BLaER1 (cell line): ENCODE data around the gene SLX4IP.

Experiments used
- H3K27ac ChIP-seq: shearing (Covaris generic); formaldehyde crosslinking; 2 replicates; pipeline ENCODE4 v1.8.1; 2022
- H3K27me3 ChIP-seq: shearing (Covaris generic); formaldehyde crosslinking; 2 replicates; pipeline ENCODE4 v1.8.1; 2022
- H3K36me3 ChIP-seq: shearing (Covaris generic); formaldehyde crosslinking; 2 replicates; pipeline ENCODE4 v1.8.1; 2022
- H3K4me1 ChIP-seq: shearing (Covaris generic); formaldehyde crosslinking; 2 replicates; pipeline ENCODE4 v1.8.1; 2022
- H3K4me2 ChIP-seq: shearing (Covaris generic); formaldehyde crosslinking; 2 replicates; pipeline ENCODE4 v1.8.1; 2022
- H3K4me3 ChIP-seq: shearing (Covaris generic); formaldehyde crosslinking; 2 replicates; pipeline ENCODE4 v1.8.1; 2022
- H3K9ac ChIP-seq: shearing (Covaris generic); formaldehyde crosslinking; 2 replicates; pipeline ENCODE4 v1.8.1; 2022
- H3K9me3 ChIP-seq: shearing (Covaris generic); formaldehyde crosslinking; 2 replicates; pipeline ENCODE4 v1.8.1; 2022
- H4K20me1 ChIP-seq: shearing (Covaris generic); formaldehyde crosslinking; 2 replicates; pipeline ENCODE4 v1.8.1; 2022
- Cebpa-rat ChIP-seq: shearing (Covaris generic); IDR thresholded peaks from 2 replicates; pipeline ENCODE4 v1.8.1; 2022

SLX4IP gene

GRCh38 chr20:10667077-10667401 lies 231.9 kb downstream of the SLX4IP start:
- no peak overlapping the region for H3K4me3 ChIP-seq
- no peaks in the 10 kb centered on the region for H3K9me3 ChIP-seq
- H3K4me2 ChIP-seq = no peak overlapping the region
- H3K36me3 ChIP-seq = no peaks in the 10 kb centered on the region
- TF ChIP-seq Cebpa-rat = no peak
- peaks cover 18% of the 10 kb centered on the region for H4K20me1 ChIP-seq
- H3K9ac ChIP-seq = no peak overlapping the region
- H3K4me1 ChIP-seq = peaks cover 48% of the 10 kb centered on the region
- no peak overlapping the region for H3K27ac ChIP-seq
- H3K27me3 ChIP-seq = peaks cover 13% of the 10 kb centered on the region

GRCh38 chr20:10667560-10668167 lies 232.6 kb downstream of the SLX4IP start:
- H3K4me2 ChIP-seq = no peak overlapping the region
- no peak overlapping the region for H3K4me3 ChIP-seq
- no peak overlapping the region for H3K27ac ChIP-seq
- TF ChIP-seq Cebpa-rat = no peak
- no peak overlapping the region for H3K9ac ChIP-seq
- peaks cover 54% of the 10 kb centered on the region for H3K4me1 ChIP-seq
- H3K36me3 ChIP-seq = no peaks in the 10 kb centered on the region
- peaks cover 19% of the 10 kb centered on the region for H3K27me3 ChIP-seq
- H3K9me3 ChIP-seq = no peaks in the 10 kb centered on the region
- peaks cover 25% of the 10 kb centered on the region for H4K20me1 ChIP-seq

- H3K27ac ChIP-seq = no peak overlapping the region
- peaks cover 31% of the 10 kb centered on the region for H3K27me3 ChIP-seq
- H3K36me3 ChIP-seq = no peaks in the 10 kb centered on the region
- peaks cover 36% of the 10 kb centered on the region for H4K20me1 ChIP-seq
- no peak overlapping the region for H3K4me3 ChIP-seq
- H3K4me2 ChIP-seq = peak overlapping the region; percentile 57
- TF ChIP-seq Cebpa-rat = no peak
- peaks cover 61% of the 10 kb centered on the region for H3K4me1 ChIP-seq
- H3K9me3 ChIP-seq = no peaks in the 10 kb centered on the region
- no peak overlapping the region for H3K9ac ChIP-seq
Measured at GRCh38 chr20:10668677-10669368, 233.7 kb downstream of the SLX4IP start.

- no peak overlapping the region for H3K4me3 ChIP-seq
- H3K9ac ChIP-seq = no peak overlapping the region
- no peak overlapping the region for H3K27ac ChIP-seq
- H3K4me2 ChIP-seq = peak overlapping the region; percentile 100
- H3K9me3 ChIP-seq = no peaks in the 10 kb centered on the region
- peaks cover 66% of the 10 kb centered on the region for H3K4me1 ChIP-seq
- H3K36me3 ChIP-seq = no peaks in the 10 kb centered on the region
- TF ChIP-seq Cebpa-rat = no peak
- H3K27me3 ChIP-seq = peaks cover 42% of the 10 kb centered on the region
- peaks cover 36% of the 10 kb centered on the region for H4K20me1 ChIP-seq
Measured at GRCh38 chr20:10669843-10670446, 234.8 kb downstream of the SLX4IP start.

GRCh38 chr20:10670501-10671220 lies 235.6 kb downstream of the SLX4IP start:
- no peak overlapping the region for H3K9ac ChIP-seq
- peaks cover 44% of the 10 kb centered on the region for H3K27me3 ChIP-seq
- peaks cover 36% of the 10 kb centered on the region for H4K20me1 ChIP-seq
- no peak for TF ChIP-seq Cebpa-rat
- H3K4me2 ChIP-seq = peak overlapping the region; percentile 100
- peak overlapping the region; percentile 41 for H3K4me3 ChIP-seq
- H3K36me3 ChIP-seq = no peaks in the 10 kb centered on the region
- no peaks in the 10 kb centered on the region for H3K9me3 ChIP-seq
- H3K4me1 ChIP-seq = peaks cover 70% of the 10 kb centered on the region
- no peak overlapping the region for H3K27ac ChIP-seq

GRCh38 chr20:10671221-10671918 lies 236.3 kb downstream of the SLX4IP start:
- TF ChIP-seq Cebpa-rat = no peak
- Histone ChIP-seq H3K36me3 (no peaks in the 10 kb centered on the region), H3K27me3 (peaks cover 44% of the 10 kb centered on the region), H4K20me1 (peaks cover 36% of the 10 kb centered on the region), H3K4me1 (peaks cover 70% of the 10 kb centered on the region), H3K9ac (no peak overlapping the region), H3K4me2 (peak overlapping the region; percentile 100), H3K9me3 (no peaks in the 10 kb centered on the region), H3K27ac (no peak overlapping the region), H3K4me3 (peak overlapping the region; percentile 79)

GRCh38 chr20:10671919-10672623 lies 237.0 kb downstream of the SLX4IP start:
- Histone ChIP-seq H3K4me1 (peaks cover 70% of the 10 kb centered on the region), H3K27me3 (peaks cover 44% of the 10 kb centered on the region), H3K9me3 (no peaks in the 10 kb centered on the region), H4K20me1 (peaks cover 36% of the 10 kb centered on the region), H3K27ac (no peak overlapping the region), H3K4me3 (peak overlapping the region; percentile 79), H3K36me3 (no peaks in the 10 kb centered on the region), H3K9ac (peak overlapping the region; percentile 80; the same call in 1 of the 2 replicates), H3K4me2 (peak overlapping the region; percentile 100)
- TF ChIP-seq Cebpa-rat = no peak

GRCh38 chr20:10672624-10673127 lies 237.6 kb downstream of the SLX4IP start:
- peaks cover 66% of the 10 kb centered on the region for H3K4me1 ChIP-seq
- peak overlapping the region; percentile 80; the same call in 1 of the 2 replicates for H3K9ac ChIP-seq
- no peak for TF ChIP-seq Cebpa-rat
- peaks cover 36% of the 10 kb centered on the region for H4K20me1 ChIP-seq
- peaks cover 44% of the 10 kb centered on the region for H3K27me3 ChIP-seq
- peak overlapping the region; percentile 79 for H3K4me3 ChIP-seq
- H3K27ac ChIP-seq = no peak overlapping the region
- peak overlapping the region; percentile 100 for H3K4me2 ChIP-seq
- H3K36me3 ChIP-seq = no peaks in the 10 kb centered on the region
- no peaks in the 10 kb centered on the region for H3K9me3 ChIP-seq
